ENCODE data around the gene GLIPR2.

Gene GLIPR2

GRCh38 chr9:36207546-36208012 lies 71.0 kb downstream of the GLIPR2 start:
- DNase-seq, result no peak

DNA sequence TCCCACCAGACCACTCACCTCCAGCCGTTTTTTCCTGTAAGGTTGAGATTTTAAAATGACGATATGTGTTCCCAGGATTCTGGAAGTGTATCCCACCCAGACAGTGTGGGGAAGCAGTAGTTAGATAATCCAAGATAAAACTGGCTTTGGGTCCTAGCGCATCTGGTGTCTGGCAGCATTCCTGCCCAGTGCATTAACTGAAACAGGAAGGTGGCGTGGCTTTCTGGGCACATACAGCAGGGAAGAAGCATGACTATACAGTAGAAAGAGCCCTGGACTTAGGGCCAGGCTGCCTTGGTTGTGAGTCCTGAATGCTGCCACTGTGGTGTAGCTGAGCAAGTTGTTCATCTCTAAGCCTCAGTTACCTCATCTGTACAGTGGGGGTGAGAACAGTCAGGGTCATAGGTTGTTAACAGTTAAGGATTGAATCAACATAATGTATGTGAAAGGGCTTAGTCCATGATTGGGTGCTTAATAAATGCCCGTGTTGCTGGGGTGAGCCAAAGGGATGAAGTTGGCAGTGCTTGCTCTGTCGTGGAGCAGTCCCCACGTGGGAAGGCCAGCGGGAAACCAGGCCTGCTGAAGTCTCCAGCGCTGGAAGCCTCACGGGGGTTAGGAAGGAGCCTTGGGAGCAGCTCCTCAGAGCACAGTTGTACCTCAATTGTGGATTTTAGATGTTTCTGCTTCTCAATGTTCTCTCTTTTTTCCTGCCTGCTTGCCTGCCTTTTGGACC lies 72.2 kb downstream of the GLIPR2 start:
- DNase-seq, result peak; percentile 46

- DNase-seq, result no peak
Measured at GRCh38 chr9:36210722-36211121, 74.2 kb downstream of the GLIPR2 start.

DNA sequence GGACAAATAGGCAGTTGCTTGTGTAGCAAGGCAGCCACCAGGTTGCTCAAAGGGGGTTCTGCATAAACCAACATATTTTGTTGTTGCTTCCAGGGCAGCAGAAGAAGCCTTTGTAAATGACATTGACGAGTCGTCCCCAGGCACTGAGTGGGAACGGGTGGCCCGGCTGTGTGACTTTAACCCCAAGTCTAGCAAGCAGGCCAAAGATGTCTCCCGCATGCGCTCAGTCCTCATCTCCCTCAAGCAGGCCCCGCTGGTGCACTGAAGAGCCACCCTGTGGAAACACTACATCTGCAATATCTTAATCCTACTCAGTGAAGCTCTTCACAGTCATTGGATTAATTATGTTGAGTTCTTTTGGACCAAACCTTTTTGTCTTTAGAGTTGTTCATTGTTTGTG lies 75.0 kb downstream of the GLIPR2 start:
- DNase-seq, result peak; percentile 50

DNA sequence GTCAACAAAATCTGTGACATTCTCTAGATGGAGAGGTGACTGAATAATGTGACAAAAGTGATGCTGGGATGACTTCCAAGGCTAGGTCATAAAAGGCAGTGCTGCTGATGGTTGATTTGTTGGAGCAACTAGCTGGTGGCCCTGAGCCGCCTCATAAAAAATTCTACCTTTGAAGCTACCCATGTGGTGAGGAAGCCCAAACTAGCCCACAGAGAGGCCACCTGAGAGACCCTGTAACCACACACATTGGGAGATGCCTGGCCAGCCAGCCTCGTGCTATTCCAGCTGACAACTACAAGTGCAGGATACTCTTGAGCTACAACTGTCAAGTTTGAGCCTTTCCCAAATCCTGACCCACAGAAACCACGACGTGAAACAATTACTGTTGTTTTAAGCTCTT lies 76.9 kb downstream of the GLIPR2 start:
- DNase-seq, result peak; percentile 45
